GM19328 (cell line): ENCODE measurements around the gene LIN7C.
A peak's percentile ranks its signal among the peaks of the same experiment; 100 is the strongest.
"Not testable (repeated sequence)": the region's sequence is repeated elsewhere in the genome, so short reads cannot be mapped to it uniquely, and the experiment has no call there.

Source experiments
- ATAC-seq: cut with Tn5 transposase; IDR thresholded peaks from one replicate; pipeline ENCODE4 v1.9.1; 2021; ENCODE audit warnings: mild to moderate bottlenecking, moderate library complexity; ENCODE audit not compliant: unreplicated experiment

Gene LIN7C

GRCh38 chr11:27506200-27507182, at the start of gene LIN7C:
Gene LIN7C (minus strand): TSS chr11:27506769. CDS start chr11:27506752, 17 bp downstream.
- ATAC-seq, result peak; percentile 97

GRCh38 chr11:27555264-27555663, 48.7 kb upstream of the LIN7C start:
- ATAC-seq, result no peak

- ATAC-seq, result no peak
Observed at GRCh38 chr11:27553186-27553585, 46.6 kb upstream of the LIN7C start.

GRCh38 chr11:27552341-27552740, 45.8 kb upstream of the LIN7C start:
- no peak for ATAC-seq

- ATAC-seq, result no peak
Observed at GRCh38 chr11:27551127-27551526, 44.6 kb upstream of the LIN7C start.

- ATAC-seq, result no peak
Observed at GRCh38 chr11:27545946-27546345, 39.4 kb upstream of the LIN7C start.

- no peak for ATAC-seq
Observed at GRCh38 chr11:27545035-27545434, 38.5 kb upstream of the LIN7C start.

GRCh38 chr11:27541790-27542189, 35.2 kb upstream of the LIN7C start:
- ATAC-seq, result no peak

GRCh38 chr11:27540051-27540450, 33.5 kb upstream of the LIN7C start:
- no peak for ATAC-seq

- no peak for ATAC-seq
Observed at GRCh38 chr11:27535103-27535502, 28.5 kb upstream of the LIN7C start.

GRCh38 chr11:27532652-27533325, 26.2 kb upstream of the LIN7C start:
- no peak for ATAC-seq

GRCh38 chr11:27528712-27529111, 22.1 kb upstream of the LIN7C start:
- ATAC-seq, result no peak

- no peak for ATAC-seq
Observed at GRCh38 chr11:27526535-27526934, 20.0 kb upstream of the LIN7C start.

GRCh38 chr11:27525824-27526516, 19.4 kb upstream of the LIN7C start:
- no peak for ATAC-seq

- no peak for ATAC-seq
Observed at GRCh38 chr11:27524155-27524554, 17.6 kb upstream of the LIN7C start.

GRCh38 chr11:27520226-27520625, 13.7 kb upstream of the LIN7C start:
- no peak for ATAC-seq

GRCh38 chr11:27518518-27518917, 11.9 kb upstream of the LIN7C start:
- ATAC-seq, result no peak

- not testable (repeated sequence) for ATAC-seq
Observed at GRCh38 chr11:27517490-27517889, 10.9 kb upstream of the LIN7C start.

- ATAC-seq, result no peak
Observed at GRCh38 chr11:27514558-27514957, 8.0 kb upstream of the LIN7C start.

- no peak for ATAC-seq
Observed at GRCh38 chr11:27514076-27514475, 7.5 kb upstream of the LIN7C start.

GRCh38 chr11:27513389-27513788, 6.8 kb upstream of the LIN7C start:
- no peak for ATAC-seq
